Muscle of back (tissue), 11 donors: ENCODE data around the gene SLC25A5. TPM values are rescaled to one million over a fixed set of nuclear protein-coding genes. Genes with fewer than 3 reads are reported as not detected.
"Not testable (repeated sequence)": the region's sequence is repeated elsewhere in the genome, so short reads cannot be mapped to it uniquely, and the experiment has no call there.

ENCODE experiments used
- DNase-seq, 3 donors: peaks; one replicate each; pipeline versions ENCODE4 v3.0.0 to v3.0.0-alpha.2; 2013
- polyA plus RNA-seq, 10 donors: library from polyadenylated mRNA; unstranded; fragments of 120-200 nt; gene quantifications; one replicate each; pipeline ENCODE4 v1.2.1, GENCODE V29; 2013; ENCODE audit not compliant: insufficient read length in 10 of 10

Gene SLC25A5
- polyA plus RNA-seq, 10 donors = 138 to 180 (median 165) TPM

DNA sequence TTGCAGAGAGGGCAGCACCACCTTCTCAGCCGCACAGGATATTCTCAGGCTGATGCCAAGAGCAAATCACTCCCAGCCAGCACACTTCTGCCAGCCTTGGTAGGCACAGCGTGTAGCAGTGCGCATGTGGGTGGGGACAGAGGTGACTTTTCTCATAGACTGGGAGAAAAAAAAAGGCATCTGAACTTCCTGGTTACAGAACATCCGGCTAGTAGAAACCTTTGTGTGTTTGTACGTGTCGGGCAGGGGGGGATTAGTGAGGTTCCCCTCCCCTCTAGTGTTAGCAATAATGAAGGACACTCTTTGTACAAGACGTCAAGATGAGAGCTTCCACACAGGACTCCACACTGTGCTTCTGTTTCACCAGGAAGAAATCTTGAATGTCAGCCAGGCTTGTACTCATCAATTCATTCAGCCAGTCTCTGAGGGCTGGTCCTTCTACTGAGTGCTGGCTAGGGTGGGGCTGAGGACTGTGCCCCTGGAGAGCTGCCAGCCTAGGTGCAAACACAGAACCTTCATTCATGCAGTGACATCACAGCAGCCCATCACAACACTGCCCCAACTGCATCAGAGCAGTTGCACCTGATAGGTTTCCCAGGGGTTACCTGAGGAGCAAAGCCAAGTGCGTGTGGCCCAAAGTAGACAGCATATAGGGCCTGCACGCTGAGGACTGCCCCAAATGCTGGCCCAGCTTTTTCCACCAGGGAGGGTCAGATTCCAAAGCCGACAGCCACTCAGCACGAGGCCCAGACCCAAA is 34.7 kb downstream of the SLC25A5 start:
- peak in 1 of 3 donors; percentile 25 for DNase-seq

- DNase-seq = peak in 2 of 3 donors; percentile 6 to 73
These were observed 35.2 kb downstream of the SLC25A5 start for GRCh38 chrX:119503484-119503861.

GRCh38 chrX:119505145-119505544 is 36.9 kb downstream of the SLC25A5 start:
- DNase-seq = not testable (repeated sequence)

GRCh38 chrX:119505945-119506344 is 37.7 kb downstream of the SLC25A5 start:
- DNase-seq = no peak

GRCh38 chrX:119507206-119507605 is 39.0 kb downstream of the SLC25A5 start:
- DNase-seq = no peak

DNA sequence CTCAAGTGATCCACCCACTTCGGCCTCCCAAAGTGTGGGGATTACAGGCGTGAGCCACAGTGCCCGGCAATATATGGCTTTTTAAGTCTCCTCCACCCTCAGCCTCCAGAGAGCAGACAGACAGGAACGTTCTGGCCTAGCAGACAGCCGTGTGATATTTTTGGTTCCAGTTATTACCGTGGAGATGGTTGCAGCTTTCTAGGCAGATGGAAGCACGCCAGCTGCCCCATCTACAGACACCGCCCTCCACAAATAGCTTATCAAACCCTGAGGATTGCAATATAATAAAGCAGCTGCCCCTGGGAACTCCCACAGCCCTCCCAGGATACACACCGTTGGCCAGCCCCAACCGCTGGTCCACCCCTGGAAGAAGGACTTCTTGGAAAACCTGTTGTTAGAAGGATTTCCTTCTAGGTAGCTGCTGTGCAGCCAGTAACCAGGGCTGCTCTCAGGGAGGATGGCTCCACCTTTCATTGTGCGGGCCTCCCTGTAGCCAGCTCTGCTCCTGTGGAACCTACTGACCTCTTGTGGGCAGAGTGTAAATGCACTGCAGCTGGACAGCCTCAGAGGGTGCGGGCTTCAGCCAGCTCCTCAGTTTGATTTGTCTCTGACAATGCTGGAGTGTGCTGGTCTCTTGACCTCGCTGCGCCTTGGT is 44.0 kb downstream of the SLC25A5 start:
- DNase-seq = peak in 1 of 3 donors; percentile 64

DNA sequence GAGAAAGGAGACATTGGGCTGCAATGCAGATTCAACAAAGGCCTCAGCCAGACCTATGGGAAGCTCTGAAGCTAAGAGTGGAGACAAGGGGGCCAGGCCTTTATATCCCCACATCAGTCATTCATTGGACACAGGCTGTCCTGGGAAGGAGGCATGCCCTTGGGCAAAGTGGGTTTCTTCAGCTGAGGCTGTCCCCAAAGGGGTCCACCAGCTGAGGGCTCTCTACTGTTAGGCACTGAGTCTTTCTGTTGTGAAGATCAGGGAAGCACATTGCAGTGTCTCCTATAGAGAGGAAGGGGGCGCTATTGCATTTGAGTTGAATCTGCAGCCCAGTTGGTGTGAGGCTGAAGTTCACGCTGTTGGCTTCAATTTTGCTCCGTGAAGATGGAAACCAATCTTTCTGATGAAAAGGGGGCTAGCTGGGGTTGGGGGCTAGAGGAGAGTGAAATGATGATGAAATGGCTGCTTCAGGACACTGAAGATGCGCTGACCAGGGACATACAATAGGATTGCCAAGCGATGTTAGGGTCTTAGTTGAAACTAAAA is 48.0 kb downstream of the SLC25A5 start:
- peak in 2 of 3 donors; percentile 48 to 74 for DNase-seq

DNA sequence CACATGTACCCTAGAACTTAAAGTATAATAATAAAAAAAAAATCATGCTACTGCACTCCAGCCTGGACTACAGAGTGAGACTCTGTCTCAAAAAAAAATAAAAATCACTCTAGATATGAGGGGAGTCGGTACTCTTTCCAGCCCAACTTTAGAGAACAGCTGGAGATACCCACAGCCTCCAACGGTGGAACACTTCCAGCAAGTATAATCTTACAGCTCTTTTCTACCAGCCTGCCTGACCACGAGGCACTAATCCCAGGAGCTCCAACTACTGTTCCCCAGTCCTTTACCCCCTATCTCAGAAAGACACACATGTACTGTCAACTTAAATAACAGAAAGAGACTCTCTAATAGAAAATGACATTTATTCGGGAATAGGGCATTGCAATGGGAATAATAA is 50.1 kb downstream of the SLC25A5 start:
- no peak for DNase-seq

Other genes with a start within 250 kb of the SLC25A5 start
- 100 to 1,000 TPM in 8 of 10 donors, 10 to 100 TPM in 2; 88.6 to 155 (median 107) TPM for gene PGRMC1, start 232.2 kb upstream of the SLC25A5 start, polyA plus RNA-seq
- 10 to 100 TPM in 1 of 10 donors, 1 to 10 TPM in 9; 5.1 to 10.2 (median 7.7) TPM for gene SLC25A43, start 69.1 kb upstream of the SLC25A5 start, polyA plus RNA-seq
- gene STEEP1, start 97.0 kb downstream of the SLC25A5 start, polyA plus RNA-seq = 10 to 100 TPM; 13.7 to 19.0 (median 16.1) TPM
- 10 to 100 TPM; 52.4 to 71.1 (median 63.9) TPM for gene UBE2A, start 106.1 kb downstream of the SLC25A5 start, polyA plus RNA-seq
- gene NKRF, start 138.0 kb downstream of the SLC25A5 start, polyA plus RNA-seq = 10 to 100 TPM in 1 of 10 donors, 1 to 10 TPM in 9; 6.2 to 10.0 (median 7.5) TPM
- 10 to 100 TPM; 22.7 to 42.2 (median 29.1) TPM for gene SEPTIN6, start 224.7 kb downstream of the SLC25A5 start, polyA plus RNA-seq